GM12891 (cell line): ENCODE data around the gene CCSER2.

Source experiments
- PAX5 ChIP-seq: IDR thresholded peaks from 2 replicates; pipeline ENCODE4 v1.6.1; 2011; ENCODE audit warnings: low read length, moderate library complexity, mild to moderate bottlenecking; ENCODE audit not compliant: insufficient read depth, severe bottlenecking
- POLR2A ChIP-seq: IDR thresholded peaks from 2 replicates; pipeline ENCODE4 v1.6.1; 2011; ENCODE audit warnings: low read depth, low read length, control low read depth
- POLR2AphosphoS5 ChIP-seq: IDR thresholded peaks from 2 replicates; pipeline ENCODE4 v1.6.1; 2011; ENCODE audit warnings: low read depth, low read length, control low read depth
- POU2F2 ChIP-seq: IDR thresholded peaks from 2 replicates; pipeline ENCODE4 v1.6.1; 2011; ENCODE audit warnings: low read depth, mild to moderate bottlenecking, control low read depth, low read length, moderate library complexity
- SPI1 ChIP-seq: IDR thresholded peaks from 2 replicates; pipeline ENCODE4 v1.6.1; 2011; ENCODE audit warnings: low read depth, low read length, control low read depth
- TAF1 ChIP-seq: IDR thresholded peaks from 2 replicates; pipeline ENCODE4 v1.6.1; 2011; ENCODE audit warnings: low read depth, low read length, control low read depth

DNA sequence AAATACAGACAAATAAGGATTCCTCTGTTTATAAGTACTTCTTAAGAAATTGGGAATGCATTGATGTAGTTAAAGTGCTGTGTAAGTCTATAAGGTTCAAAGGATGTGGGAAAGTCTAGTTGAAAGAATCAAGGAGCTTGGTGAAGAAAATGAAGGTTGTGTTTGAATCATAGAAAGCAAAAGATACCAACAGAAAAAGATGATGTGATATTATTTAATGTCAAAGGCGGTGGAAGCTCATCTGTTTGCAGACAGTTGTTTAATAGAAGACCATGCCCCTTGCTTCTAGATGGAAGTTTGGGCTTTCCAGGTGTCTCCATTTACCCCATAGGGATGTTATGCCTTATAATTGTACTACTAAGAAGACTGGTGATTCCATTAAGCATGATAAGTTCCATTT is 150.3 kb downstream of the CCSER2 start:
- TF ChIP-seq TAF1 (no peak), POLR2A (no peak), SPI1 (no peak), POLR2AphosphoS5 (no peak), PAX5 (no peak), POU2F2 (no peak)
